GM21576 (cell line): Measurements from ENCODE around the gene SPINT3.

Experiments used
- ATAC-seq: cut with Tn5 transposase; IDR thresholded peaks from one replicate; pipeline ENCODE4 v1.9.1; 2021; ENCODE audit warnings: mild to moderate bottlenecking, moderate library complexity; ENCODE audit not compliant: unreplicated experiment

SPINT3 gene

DNA sequence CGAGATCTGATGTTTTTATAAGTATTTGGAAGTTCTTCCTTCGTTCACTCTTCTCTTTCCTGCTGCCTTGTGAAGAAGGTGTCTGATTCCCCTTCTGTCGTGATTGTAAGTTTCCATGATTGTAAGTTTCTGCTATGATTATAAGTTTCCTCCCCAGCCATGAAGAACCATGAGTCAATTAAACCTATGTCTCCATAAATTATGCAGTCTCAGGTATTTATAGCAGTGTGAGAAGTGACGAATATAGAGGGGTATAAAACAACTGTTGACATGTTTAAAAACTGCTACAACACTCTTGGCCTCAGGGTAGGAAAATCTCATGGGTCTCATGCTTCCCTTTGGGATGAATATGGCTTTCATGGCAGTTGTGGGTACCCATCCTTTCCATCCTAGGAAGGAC lies 51.7 kb downstream of the SPINT3 start:
- ATAC-seq, result no peak

GRCh38 chr20:45462711-45463509 lies 52.5 kb downstream of the SPINT3 start:
- ATAC-seq, result no peak
